Neural progenitor cell (in vitro differentiated cells): ENCODE results near the gene ARMC6. TPM values are rescaled to one million over a fixed set of nuclear protein-coding genes. Genes with fewer than 3 reads are reported as not detected.

Source experiments
- DNase-seq: peaks from one replicate; pipeline ENCODE4 v3.0.0-alpha.2; 2016; ENCODE audit warnings: low spot score
- H2AFZ ChIP-seq: fragments of 200-600 bp; sonication (generic); replicated peaks from 2 replicates; pipeline ENCODE4 v1.6.1; 2016; ENCODE audit warnings: antibody characterized with exemption
- H3F3A ChIP-seq: fragments of 200-600 bp; sonication (generic); 2 replicates; pipeline ENCODE4 v1.6.1; 2016; ENCODE audit warnings: antibody characterized with exemption, low read depth
- H3K27ac ChIP-seq: fragments of 200-600 bp; sonication (generic); 2 replicates; pipeline ENCODE4 v1.5.1; 2016; ENCODE audit warnings: mild to moderate bottlenecking
- H3K27me3 ChIP-seq: fragments of 200-600 bp; sonication (generic); 2 replicates; pipeline ENCODE4 v1.6.1; 2016; ENCODE audit warnings: mild to moderate bottlenecking, moderate library complexity
- H3K36me3 ChIP-seq: fragments of 200-600 bp; sonication (generic); 2 replicates; pipeline ENCODE4 v1.5.1; 2016
- H3K4me1 ChIP-seq: fragments of 200-600 bp; sonication (generic); 2 replicates; pipeline ENCODE4 v1.6.1; 2016; ENCODE audit warnings: mixed run types
- H3K4me2 ChIP-seq: fragments of 200-600 bp; sonication (generic); 2 replicates; pipeline ENCODE4 v1.6.1; 2016
- H3K4me3 ChIP-seq: fragments of 200-600 bp; sonication (generic); 2 replicates; pipeline ENCODE4 v1.5.1; 2016
- H3K79me2 ChIP-seq: fragments of 200-600 bp; sonication (generic); 2 replicates; pipeline ENCODE4 v1.6.1; 2016; ENCODE audit warnings: low read depth
- H3K9ac ChIP-seq: fragments of 200-600 bp; sonication (generic); 2 replicates; pipeline ENCODE4 v1.6.1; 2016
- H3K9me3 ChIP-seq: fragments of 200-600 bp; sonication (generic); 2 replicates; pipeline ENCODE4 v1.5.1; 2016; ENCODE audit warnings: low read depth
- H4K20me1 ChIP-seq: fragments of 200-600 bp; sonication (generic); 2 replicates; pipeline ENCODE4 v1.6.1; 2016; ENCODE audit warnings: low read depth
- H3K27ac Mint-ChIP-seq: 3 replicates; pipeline ENCODE4 v1.8.0; 2021; ENCODE audit warnings: mixed read lengths
- H3K27me3 Mint-ChIP-seq: 2 replicates; pipeline ENCODE4 v1.8.0; 2022; ENCODE audit warnings: low read depth, mild to moderate bottlenecking, inconsistent platforms, moderate library complexity, mixed read lengths; ENCODE audit not compliant: insufficient read depth
- H3K36me3 Mint-ChIP-seq: 3 replicates; pipeline ENCODE4 v1.8.0; 2021; ENCODE audit warnings: mixed read lengths
- H3K4me1 Mint-ChIP-seq: 3 replicates; pipeline ENCODE4 v1.8.0; 2021; ENCODE audit warnings: mixed read lengths
- H3K4me3 Mint-ChIP-seq: 3 replicates; pipeline ENCODE4 v1.8.0; 2021; ENCODE audit warnings: mild to moderate bottlenecking, moderate library complexity, mixed read lengths
- H3K9me3 Mint-ChIP-seq: 3 replicates; pipeline ENCODE4 v1.8.0; 2020; ENCODE audit warnings: mixed read lengths
- EZH2 ChIP-seq: fragments of 200-600 bp; sonication (generic); IDR thresholded peaks from 2 replicates; pipeline ENCODE4 v1.6.1; 2017; ENCODE audit warnings: antibody characterized with exemption, mild to moderate bottlenecking, moderate library complexity
- EZH2phosphoT487 ChIP-seq: fragments of 200-600 bp; sonication (generic); IDR thresholded peaks from 2 replicates; pipeline ENCODE4 v1.6.1; 2017; ENCODE audit warnings: antibody characterized with exemption
- total RNA-seq: library from RNA; depleted of rRNA; stranded (reverse); fragments of >200 nt; gene quantifications from 2 replicates; pipeline ENCODE4 v1.2.3, GENCODE V29; 2015; ENCODE audit warnings: low replicate concordance
- TF ChIP-seq, protein P1 (sequence below): fragments of 200-600 bp; sonication (generic); IDR thresholded peaks from 2 replicates; pipeline ENCODE4 v1.5.1; 2017; ENCODE audit warnings: antibody characterized with exemption, mild to moderate bottlenecking

The ARMC6 gene
- total RNA-seq, 1 donor from 2014 or later = 18.1 TPM

- peaks cover 23% of the 10 kb centered on the region for H3K36me3 Mint-ChIP-seq
- TF ChIP-seq, protein P1, sequence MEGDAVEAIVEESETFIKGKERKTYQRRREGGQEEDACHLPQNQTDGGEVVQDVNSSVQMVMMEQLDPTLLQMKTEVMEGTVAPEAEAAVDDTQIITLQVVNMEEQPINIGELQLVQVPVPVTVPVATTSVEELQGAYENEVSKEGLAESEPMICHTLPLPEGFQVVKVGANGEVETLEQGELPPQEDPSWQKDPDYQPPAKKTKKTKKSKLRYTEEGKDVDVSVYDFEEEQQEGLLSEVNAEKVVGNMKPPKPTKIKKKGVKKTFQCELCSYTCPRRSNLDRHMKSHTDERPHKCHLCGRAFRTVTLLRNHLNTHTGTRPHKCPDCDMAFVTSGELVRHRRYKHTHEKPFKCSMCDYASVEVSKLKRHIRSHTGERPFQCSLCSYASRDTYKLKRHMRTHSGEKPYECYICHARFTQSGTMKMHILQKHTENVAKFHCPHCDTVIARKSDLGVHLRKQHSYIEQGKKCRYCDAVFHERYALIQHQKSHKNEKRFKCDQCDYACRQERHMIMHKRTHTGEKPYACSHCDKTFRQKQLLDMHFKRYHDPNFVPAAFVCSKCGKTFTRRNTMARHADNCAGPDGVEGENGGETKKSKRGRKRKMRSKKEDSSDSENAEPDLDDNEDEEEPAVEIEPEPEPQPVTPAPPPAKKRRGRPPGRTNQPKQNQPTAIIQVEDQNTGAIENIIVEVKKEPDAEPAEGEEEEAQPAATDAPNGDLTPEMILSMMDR = no peak
- TF ChIP-seq EZH2phosphoT487 = no peak
- no peak for TF ChIP-seq EZH2
- no peak for DNase-seq
- Histone ChIP-seq H3K4me1 (no peaks in the 10 kb centered on the region), H3K4me3 (no peak overlapping the region), H3K4me2 (no peak overlapping the region), H3F3A (peaks cover 12% of the 10 kb centered on the region), H4K20me1 (peaks cover 20% of the 10 kb centered on the region), H3K9ac (no peak overlapping the region), H3K79me2 (no peaks in the 10 kb centered on the region), H3K27me3 (no peaks in the 10 kb centered on the region), H3K36me3 (no peaks in the 10 kb centered on the region), H3K27ac (no peak overlapping the region), H3K9me3 (no peaks in the 10 kb centered on the region), H2AFZ (no peak overlapping the region)
- H3K27ac Mint-ChIP-seq = no peak overlapping the region
- no peaks in the 10 kb centered on the region for H3K9me3 Mint-ChIP-seq
- H3K4me3 Mint-ChIP-seq = no peak overlapping the region
- peaks cover 14% of the 10 kb centered on the region for H3K4me1 Mint-ChIP-seq
- H3K27me3 Mint-ChIP-seq = peaks cover 4% of the 10 kb centered on the region
These were observed 40.3 kb upstream of the ARMC6 start for GRCh38 chr19:18993115-18993514.

DNA sequence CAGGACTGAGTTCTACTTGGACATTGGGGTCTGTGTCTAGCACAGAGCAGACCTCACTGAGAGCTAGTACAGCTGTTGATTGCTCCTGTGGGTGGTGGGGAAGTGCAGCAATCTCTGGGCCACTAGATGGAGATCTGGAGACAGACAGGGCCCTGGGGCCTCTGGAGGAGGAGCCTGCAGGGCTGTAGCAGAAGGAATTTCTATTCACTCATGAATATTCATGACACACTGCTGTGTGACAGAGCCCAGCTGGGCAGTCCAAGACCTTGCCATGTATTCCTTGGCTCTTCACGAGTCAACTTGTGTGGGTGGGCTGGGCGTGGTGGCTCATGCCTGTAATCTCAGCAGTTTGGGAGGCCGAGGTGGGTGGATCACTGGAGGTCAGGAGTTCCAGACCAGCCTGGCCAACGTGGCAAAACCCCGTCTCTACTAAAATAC, 37.6 kb upstream of the ARMC6 start:
- no peaks in the 10 kb centered on the region for H3K79me2 ChIP-seq
- H4K20me1 ChIP-seq = peaks cover 20% of the 10 kb centered on the region
- no peak overlapping the region for H3K4me2 ChIP-seq
- Mint-ChIP-seq H3K27me3 (peaks cover 4% of the 10 kb centered on the region), H3K4me1 (peaks cover 14% of the 10 kb centered on the region), H3K27ac (peak overlapping the region; percentile 72), H3K9me3 (no peaks in the 10 kb centered on the region), H3K4me3 (peak overlapping the region; percentile 11), H3K36me3 (peaks cover 34% of the 10 kb centered on the region)
- H3F3A ChIP-seq = peaks cover 10% of the 10 kb centered on the region
- no peaks in the 10 kb centered on the region for H3K36me3 ChIP-seq
- TF ChIP-seq EZH2phosphoT487 (no peak), EZH2 (no peak)
- TF ChIP-seq, protein P1 = peak; percentile 60
- no peak overlapping the region for H3K27ac ChIP-seq
- H3K4me1 ChIP-seq = no peaks in the 10 kb centered on the region
- no peak overlapping the region for H3K9ac ChIP-seq
- H3K9me3 ChIP-seq = no peaks in the 10 kb centered on the region
- H3K4me3 ChIP-seq = no peak overlapping the region
- DNase-seq = peak; percentile 89
- no peaks in the 10 kb centered on the region for H3K27me3 ChIP-seq
- no peak overlapping the region for H2AFZ ChIP-seq

DNA sequence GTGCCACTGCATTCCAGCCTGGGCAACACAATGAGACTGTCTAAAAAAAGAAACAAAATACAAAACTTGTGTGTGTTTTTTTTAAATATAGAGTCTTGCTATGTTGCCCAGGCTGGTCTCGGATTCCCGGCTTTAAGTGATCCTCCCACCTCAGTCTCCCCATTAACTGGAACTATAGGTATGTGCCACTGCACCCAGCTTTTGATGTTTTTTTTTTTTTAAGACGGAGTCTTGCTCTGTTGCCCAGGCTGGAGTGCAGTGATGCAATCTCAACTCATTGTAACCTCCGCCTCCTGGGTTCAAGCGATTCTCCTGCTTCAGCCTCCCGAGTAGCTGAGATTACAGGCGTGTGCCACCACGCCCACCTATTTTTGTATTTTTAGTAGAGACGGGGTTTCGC, 37.1 kb upstream of the ARMC6 start:
- Histone ChIP-seq H3K4me2 (no peak overlapping the region), H3K9me3 (no peaks in the 10 kb centered on the region), H3K27me3 (no peaks in the 10 kb centered on the region), H3K36me3 (peaks cover 2% of the 10 kb centered on the region), H3K4me1 (no peaks in the 10 kb centered on the region), H3K4me3 (no peak overlapping the region), H3K79me2 (no peaks in the 10 kb centered on the region), H4K20me1 (peaks cover 20% of the 10 kb centered on the region), H3K9ac (no peak overlapping the region), H3K27ac (no peak overlapping the region), H3F3A (peaks cover 6% of the 10 kb centered on the region), H2AFZ (no peak overlapping the region)
- DNase-seq = no peak
- Mint-ChIP-seq H3K36me3 (peaks cover 32% of the 10 kb centered on the region), H3K4me3 (no peak overlapping the region), H3K27ac (no peak overlapping the region), H3K4me1 (peaks cover 14% of the 10 kb centered on the region), H3K9me3 (no peaks in the 10 kb centered on the region), H3K27me3 (peaks cover 4% of the 10 kb centered on the region)
- no peak for TF ChIP-seq EZH2phosphoT487
- TF ChIP-seq EZH2 = no peak
- TF ChIP-seq, protein P1 = no peak
